Activated CD4-positive, alpha-beta T cell treated with anti-CD3 and anti-CD28 coated beads, Interleukin-2, amount 50 U/mL, for 1 hour (primary cell): ENCODE data around the gene KLF2.
"Not testable (repeated sequence)": the region's sequence is repeated elsewhere in the genome, so short reads cannot be mapped to it uniquely, and the experiment has no call there.

Experiments
- DNase-seq: peaks from one replicate; pipeline ENCODE4 v3.0.0-alpha.2; 2020

The KLF2 gene

DNA sequence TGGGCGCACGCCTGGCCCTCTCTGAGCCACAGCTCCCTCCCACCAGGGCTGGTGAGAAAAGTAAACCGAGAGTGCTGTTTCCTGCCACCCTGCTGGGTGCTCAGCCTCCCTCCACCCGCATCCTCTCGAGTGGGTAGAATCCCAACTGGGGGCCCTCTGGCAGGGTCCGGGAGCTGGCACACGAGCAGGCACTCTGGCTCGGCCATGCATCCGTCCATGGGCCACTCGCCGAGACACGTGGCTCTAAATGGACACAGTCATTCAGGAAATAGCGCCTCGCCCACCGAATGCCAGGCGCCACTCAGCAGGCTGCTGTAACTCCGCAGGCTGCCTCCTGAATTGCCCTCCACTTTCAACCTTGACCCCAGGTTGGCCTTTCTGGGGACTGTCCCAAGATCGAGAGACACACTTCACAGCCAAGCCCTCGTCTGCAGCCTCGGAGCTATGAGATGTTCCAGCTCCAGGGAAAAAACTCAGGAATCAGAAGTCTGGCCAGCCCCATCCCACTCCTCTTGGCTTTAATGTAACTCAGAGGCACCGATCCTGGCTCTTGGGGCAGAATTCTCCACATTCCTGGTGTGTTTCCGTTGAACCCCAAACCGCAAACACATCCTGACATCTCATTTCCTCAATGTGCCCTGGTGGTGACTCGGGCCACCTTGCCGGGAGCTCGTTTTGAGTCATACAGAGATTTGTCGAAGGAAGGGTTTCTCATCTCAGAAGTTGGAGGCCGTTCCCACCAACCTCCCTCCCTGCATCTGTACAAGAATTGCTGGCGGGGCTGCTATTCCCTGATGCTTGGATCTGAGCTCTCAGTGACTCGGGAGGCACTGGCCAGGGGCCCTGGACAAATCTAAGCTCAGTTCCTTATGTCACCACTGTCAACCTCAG lies 14.1 kb downstream of the KLF2 start:
- peak; percentile 37 for DNase-seq

GRCh38 chr19:16339361-16339725 lies 14.7 kb downstream of the KLF2 start:
- DNase-seq = no peak

DNA sequence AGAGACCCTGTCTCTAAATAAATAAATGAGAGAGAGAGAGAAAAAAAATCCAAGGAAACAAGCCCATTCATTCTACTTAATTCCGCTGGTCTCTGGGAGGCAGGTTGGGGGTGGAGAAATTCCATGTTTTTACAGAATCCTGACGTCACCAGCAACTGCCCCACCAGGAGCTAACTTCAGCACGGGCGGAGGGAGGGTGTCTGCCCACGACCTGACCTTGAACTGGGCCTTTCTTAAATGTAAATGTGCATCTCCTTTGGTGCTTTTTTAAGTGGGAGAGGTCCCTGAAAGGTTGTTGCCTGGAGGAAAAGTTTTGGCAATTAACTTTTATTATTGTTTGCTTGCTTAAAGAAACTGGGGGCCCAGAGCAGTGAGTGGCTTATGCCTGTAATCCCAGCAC lies 15.5 kb downstream of the KLF2 start:
- no peak for DNase-seq

- no peak for DNase-seq
Observed at GRCh38 chr19:16340654-16341053, 16.0 kb downstream of the KLF2 start.

GRCh38 chr19:16342002-16342715 lies 17.5 kb downstream of the KLF2 start:
- peak; percentile 35 for DNase-seq

GRCh38 chr19:16343156-16343555 lies 18.5 kb downstream of the KLF2 start:
- no peak for DNase-seq

- no peak for DNase-seq
Observed at GRCh38 chr19:16345457-16345856, 20.8 kb downstream of the KLF2 start.

- not testable (repeated sequence) for DNase-seq
Observed at GRCh38 chr19:16347099-16347498, 22.5 kb downstream of the KLF2 start.

DNA sequence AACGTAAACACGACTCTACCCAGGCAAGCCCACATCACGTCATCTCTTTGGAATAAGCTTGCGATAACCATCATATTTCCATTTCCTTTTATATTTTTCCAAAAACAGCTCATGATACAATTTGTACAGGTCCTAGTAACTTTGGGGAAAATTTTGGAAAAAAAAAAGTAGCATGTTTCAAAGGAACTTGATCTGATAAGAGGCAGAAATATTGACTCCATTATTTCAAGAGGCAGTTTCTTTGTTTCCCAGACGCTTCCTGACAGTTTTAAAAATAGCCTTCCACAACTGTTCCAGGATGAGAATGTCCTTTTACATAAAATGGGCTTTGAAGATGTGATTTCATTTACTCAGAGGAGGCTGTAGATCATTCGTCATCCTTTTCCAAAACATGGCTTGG lies 23.1 kb downstream of the KLF2 start:
- no peak for DNase-seq

GRCh38 chr19:16349551-16350152 lies 25.0 kb downstream of the KLF2 start:
- DNase-seq = no peak

GRCh38 chr19:16351133-16351809 lies 26.6 kb downstream of the KLF2 start:
- no peak for DNase-seq

DNA sequence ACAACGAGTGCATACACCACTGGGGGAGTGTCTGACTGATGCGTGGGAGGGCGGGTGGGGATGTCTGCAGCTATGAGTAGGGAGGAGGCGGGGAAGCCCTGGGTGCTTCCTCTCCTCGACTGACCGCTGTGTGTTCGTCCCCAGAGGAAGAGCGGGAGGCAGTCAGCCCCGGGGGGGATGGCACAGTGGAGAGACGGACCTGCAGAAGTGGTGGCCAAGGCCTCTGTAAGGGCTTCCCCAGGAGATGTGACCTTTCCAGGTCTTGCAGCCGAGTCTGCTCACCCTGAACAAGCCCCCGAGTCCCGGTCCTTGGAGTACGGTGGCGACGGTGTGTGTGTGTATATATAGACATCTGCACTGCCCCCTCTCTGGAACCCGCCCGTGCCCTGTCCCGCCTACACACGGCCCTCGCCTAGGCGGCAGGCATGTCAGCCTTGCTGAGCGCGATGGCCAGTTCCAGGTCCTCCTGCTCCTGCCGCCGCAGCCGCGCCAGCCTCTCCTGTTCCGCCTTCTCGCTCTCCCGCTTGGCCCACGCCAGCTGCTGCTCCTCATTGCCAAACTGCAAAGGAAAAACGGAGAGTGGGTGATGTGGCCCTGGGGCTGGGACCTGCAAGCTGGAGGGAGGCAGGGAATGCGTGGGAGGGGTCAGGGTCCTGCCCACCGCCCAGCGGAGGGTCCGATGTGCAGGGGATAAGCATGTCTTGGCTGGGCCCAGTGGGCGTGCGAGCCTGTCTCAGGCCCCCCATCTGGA lies 30.8 kb downstream of the KLF2 start:
- DNase-seq = no peak

DNA sequence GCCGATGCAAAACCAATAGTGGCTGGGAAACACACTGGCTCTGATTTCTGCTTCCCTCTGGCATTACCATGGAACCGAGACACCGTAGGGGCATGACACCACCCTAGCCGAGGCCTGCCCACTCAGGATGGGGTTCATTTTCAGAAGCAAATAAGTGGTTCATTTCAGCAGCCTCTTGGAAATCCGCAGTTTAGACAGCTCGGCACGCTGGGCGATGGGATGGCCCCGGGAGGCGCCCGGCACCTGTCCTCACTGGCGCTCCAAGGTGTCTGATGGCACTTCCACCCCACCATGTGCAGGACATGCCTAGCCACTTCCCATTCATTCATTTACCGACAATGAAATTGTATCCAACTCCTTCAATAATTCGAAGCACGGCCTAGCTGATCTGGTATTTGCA lies 33.8 kb downstream of the KLF2 start:
- DNase-seq = no peak

GRCh38 chr19:16359074-16359473 lies 34.4 kb downstream of the KLF2 start:
- no peak for DNase-seq

- no peak for DNase-seq
Observed at GRCh38 chr19:16359964-16360363, 35.3 kb downstream of the KLF2 start.

DNA sequence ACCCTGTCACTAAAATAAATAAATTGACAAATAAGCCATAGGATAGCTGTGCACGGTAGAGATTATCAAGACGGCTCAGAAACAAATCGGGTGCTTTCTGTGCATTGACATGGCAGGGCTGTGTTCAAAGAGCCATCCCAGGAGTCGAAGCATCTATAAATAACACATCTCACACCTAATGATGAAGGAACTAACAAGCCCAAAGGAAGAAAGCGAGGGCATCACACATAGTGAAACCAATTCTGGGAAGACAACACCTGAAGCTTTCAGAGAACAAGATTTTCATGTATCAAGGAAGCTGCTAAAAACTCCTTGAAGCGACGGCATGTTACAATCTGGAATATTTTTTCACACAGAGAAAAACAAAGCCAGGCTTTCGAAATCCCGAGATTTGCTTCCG lies 36.1 kb downstream of the KLF2 start:
- no peak for DNase-seq

- no peak for DNase-seq
Observed at GRCh38 chr19:16361254-16361653, 36.6 kb downstream of the KLF2 start.

GRCh38 chr19:16361926-16362325 lies 37.3 kb downstream of the KLF2 start:
- DNase-seq = no peak

- DNase-seq = no peak
Observed at GRCh38 chr19:16363133-16363851, 38.7 kb downstream of the KLF2 start.

DNA sequence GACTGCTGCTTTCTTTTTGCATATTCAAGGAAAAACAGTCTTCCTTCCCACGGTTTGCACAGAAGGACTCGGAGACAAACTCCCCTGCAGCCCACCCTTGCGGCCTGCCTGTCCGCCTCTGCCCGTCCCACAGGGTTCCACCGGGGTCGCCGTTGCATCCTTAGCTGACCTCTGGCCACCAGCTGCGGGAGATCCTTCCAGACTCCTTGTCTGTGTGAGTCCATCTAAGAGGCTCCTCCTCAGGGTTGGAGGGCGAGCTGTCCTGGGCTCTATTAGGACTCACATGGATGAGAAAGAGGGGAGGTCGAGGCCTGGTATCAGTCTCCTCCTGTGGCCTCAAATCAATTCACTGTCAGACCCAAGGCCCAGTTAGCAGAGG lies 39.2 kb downstream of the KLF2 start:
- no peak for DNase-seq

GRCh38 chr19:16364231-16364865 lies 39.7 kb downstream of the KLF2 start:
- DNase-seq = no peak
